Loucy (cell line): Measurements from ENCODE around the gene ARAP3.

ENCODE experiments used
- H2AFZ ChIP-seq: fragments of 200-600 bp; sonication (generic); 2 replicates; pipeline ENCODE4 v1.6.0; 2016; ENCODE audit warnings: antibody characterized with exemption, mild to moderate bottlenecking, low read length, moderate library complexity
- H3F3A ChIP-seq: fragments of 200-600 bp; 2 replicates; pipeline ENCODE4 v1.6.0; 2016; ENCODE audit warnings: antibody characterized with exemption, low read depth, mild to moderate bottlenecking
- H3K27me3 ChIP-seq: fragments of 200-600 bp; sonication (generic); 2 replicates; pipeline ENCODE4 v1.6.1; 2014; ENCODE audit warnings: low read length, mild to moderate bottlenecking; ENCODE audit not compliant: insufficient read depth, poor library complexity, severe bottlenecking
- H3K36me3 ChIP-seq: fragments of 200-600 bp; sonication (generic); 2 replicates; pipeline ENCODE4 v1.6.1; 2016; ENCODE audit warnings: low read length; ENCODE audit not compliant: insufficient read depth
- H3K4me1 ChIP-seq: fragments of 200-600 bp; sonication (generic); 2 replicates; pipeline ENCODE4 v1.5.1; 2014; ENCODE audit warnings: low read length, mild to moderate bottlenecking; ENCODE audit not compliant: insufficient read depth, poor library complexity, severe bottlenecking
- H3K4me2 ChIP-seq: fragments of 200-600 bp; sonication (generic); 2 replicates; pipeline ENCODE4 v1.6.0; 2014; ENCODE audit warnings: antibody characterized with exemption, low read length, low read depth, mild to moderate bottlenecking; ENCODE audit not compliant: poor library complexity, severe bottlenecking
- H3K4me3 ChIP-seq: fragments of 200-600 bp; sonication (generic); 2 replicates; pipeline ENCODE4 v1.5.1; 2014; ENCODE audit warnings: low read length, mild to moderate bottlenecking, mixed read lengths; ENCODE audit not compliant: poor library complexity, severe bottlenecking
- H3K79me2 ChIP-seq: fragments of 200-600 bp; sonication (generic); 2 replicates; pipeline ENCODE4 v1.6.1; 2014; ENCODE audit warnings: low read length; ENCODE audit not compliant: insufficient read depth
- H3K9ac ChIP-seq: fragments of 200-600 bp; sonication (generic); 2 replicates; pipeline ENCODE4 v1.6.0; 2014; ENCODE audit warnings: mild to moderate bottlenecking, low read depth, low read length, moderate library complexity; ENCODE audit not compliant: poor library complexity, severe bottlenecking
- H3K9me2 ChIP-seq: fragments of 200-600 bp; sonication (generic); replicated peaks from 2 replicates; pipeline ENCODE4 v1.6.1; 2016; ENCODE audit warnings: low read depth, low read length, mixed read lengths
- H3K9me3 ChIP-seq: fragments of 200-600 bp; sonication (generic); 2 replicates; pipeline ENCODE4 v1.6.1; 2014; ENCODE audit warnings: mild to moderate bottlenecking, antibody characterized with exemption, low read length, low read depth; ENCODE audit not compliant: insufficient read depth
- H4K20me1 ChIP-seq: fragments of 200-600 bp; sonication (generic); 2 replicates; pipeline ENCODE4 v1.6.0; 2014; ENCODE audit warnings: antibody characterized with exemption, low read length, mild to moderate bottlenecking; ENCODE audit not compliant: insufficient read depth, poor library complexity, severe bottlenecking
- EZH2phosphoT487 ChIP-seq: fragments of 200-600 bp; IDR thresholded peaks from 2 replicates; pipeline ENCODE4 v1.6.1; 2018; ENCODE audit warnings: antibody characterized with exemption, mild to moderate bottlenecking, moderate library complexity, borderline replicate concordance
- TF ChIP-seq, protein P1 (sequence below): fragments of 200-600 bp; sonication (generic); conservative IDR thresholded peaks from 2 replicates; pipeline ENCODE4 v1.5.1; 2014; ENCODE audit warnings: mild to moderate bottlenecking, antibody characterized with exemption, low read length

ARAP3 gene

GRCh38 chr5:141647242-141647641 lies 34.8 kb downstream of the ARAP3 start:
- no peak for TF ChIP-seq EZH2phosphoT487
- TF ChIP-seq, protein P1, sequence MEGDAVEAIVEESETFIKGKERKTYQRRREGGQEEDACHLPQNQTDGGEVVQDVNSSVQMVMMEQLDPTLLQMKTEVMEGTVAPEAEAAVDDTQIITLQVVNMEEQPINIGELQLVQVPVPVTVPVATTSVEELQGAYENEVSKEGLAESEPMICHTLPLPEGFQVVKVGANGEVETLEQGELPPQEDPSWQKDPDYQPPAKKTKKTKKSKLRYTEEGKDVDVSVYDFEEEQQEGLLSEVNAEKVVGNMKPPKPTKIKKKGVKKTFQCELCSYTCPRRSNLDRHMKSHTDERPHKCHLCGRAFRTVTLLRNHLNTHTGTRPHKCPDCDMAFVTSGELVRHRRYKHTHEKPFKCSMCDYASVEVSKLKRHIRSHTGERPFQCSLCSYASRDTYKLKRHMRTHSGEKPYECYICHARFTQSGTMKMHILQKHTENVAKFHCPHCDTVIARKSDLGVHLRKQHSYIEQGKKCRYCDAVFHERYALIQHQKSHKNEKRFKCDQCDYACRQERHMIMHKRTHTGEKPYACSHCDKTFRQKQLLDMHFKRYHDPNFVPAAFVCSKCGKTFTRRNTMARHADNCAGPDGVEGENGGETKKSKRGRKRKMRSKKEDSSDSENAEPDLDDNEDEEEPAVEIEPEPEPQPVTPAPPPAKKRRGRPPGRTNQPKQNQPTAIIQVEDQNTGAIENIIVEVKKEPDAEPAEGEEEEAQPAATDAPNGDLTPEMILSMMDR, result no peak
- no peaks in the 10 kb centered on the region for H3K27me3 ChIP-seq

DNA sequence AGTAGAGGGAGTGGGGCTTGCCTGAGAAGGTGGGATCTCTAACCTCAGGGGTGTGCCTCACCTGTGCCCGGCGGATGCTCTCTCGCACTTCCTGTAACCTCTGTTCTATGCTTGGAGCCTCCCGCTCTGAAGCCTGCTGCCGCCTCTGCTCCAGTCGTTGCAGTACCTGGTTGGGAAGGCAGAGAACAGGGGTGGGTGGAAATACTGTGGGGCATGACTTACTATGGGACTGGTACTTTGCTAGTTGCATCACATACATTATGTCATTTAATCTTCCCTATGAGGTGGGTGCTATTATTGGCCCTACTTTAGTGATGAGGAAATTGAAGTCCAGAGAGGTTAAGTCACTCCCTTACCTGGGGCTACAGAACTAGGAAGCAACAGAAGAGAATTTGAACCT lies 36.0 kb downstream of the ARAP3 start:
- Histone ChIP-seq H3K9ac (no peak overlapping the region), H3K9me2 (no peaks in the 10 kb centered on the region)

More at GRCh38 chr5:141647242-141647641, 34.8 kb downstream of the ARAP3 start:
- Histone ChIP-seq H3K4me1 (peaks cover 3% of the 10 kb centered on the region), H3K4me2 (no peak overlapping the region), H3K4me3 (no peak overlapping the region), H3F3A (no peaks in the 10 kb centered on the region), H3K9ac (no peak overlapping the region), H3K9me2 (no peaks in the 10 kb centered on the region), H3K79me2 (no peaks in the 10 kb centered on the region), H3K36me3 (no peaks in the 10 kb centered on the region), H2AFZ (no peak overlapping the region), H3K9me3 (no peaks in the 10 kb centered on the region), H4K20me1 (no peaks in the 10 kb centered on the region)

DNA sequence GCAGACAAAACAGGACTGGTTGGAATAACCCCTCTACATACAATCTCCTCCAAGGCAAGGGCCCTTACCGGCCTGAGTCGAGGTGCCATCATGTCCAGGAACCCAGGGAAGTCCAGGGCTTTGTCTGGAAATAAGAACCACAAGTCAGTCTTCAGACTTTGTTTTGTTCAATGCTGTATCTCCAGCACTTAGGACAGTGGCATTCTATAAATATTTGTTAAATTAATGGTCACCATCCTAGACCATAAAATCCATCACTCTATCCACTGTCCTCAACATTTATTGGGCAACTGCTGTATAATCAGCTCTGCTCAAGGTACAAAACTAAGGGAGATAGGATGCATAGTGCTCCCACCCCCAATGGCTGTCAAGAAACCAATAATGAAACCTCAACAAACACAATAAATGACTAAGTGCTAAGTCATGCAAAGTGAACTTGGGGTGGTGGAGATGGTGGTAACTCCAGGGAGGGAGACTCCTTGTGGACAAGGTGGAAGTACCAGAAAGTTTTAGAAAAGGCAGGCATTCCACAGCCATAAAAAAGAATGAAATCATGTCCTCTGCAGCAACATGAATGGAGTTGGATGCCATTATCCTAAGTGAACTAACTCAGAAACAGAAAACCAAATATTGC lies 40.3 kb downstream of the ARAP3 start:
- Histone ChIP-seq H3F3A (no peaks in the 10 kb centered on the region), H3K9me3 (no peaks in the 10 kb centered on the region), H3K9ac (no peak overlapping the region), H3K4me1 (peaks cover 9% of the 10 kb centered on the region), H2AFZ (no peak overlapping the region), H3K27me3 (no peaks in the 10 kb centered on the region), H3K36me3 (no peaks in the 10 kb centered on the region), H4K20me1 (no peaks in the 10 kb centered on the region), H3K4me3 (no peak overlapping the region), H3K9me2 (no peaks in the 10 kb centered on the region), H3K79me2 (no peaks in the 10 kb centered on the region), H3K4me2 (no peak overlapping the region)
- TF ChIP-seq, protein P1, result no peak

More for the DNA sequence above, 36.0 kb downstream of the ARAP3 start:
- H3K36me3 ChIP-seq, result no peaks in the 10 kb centered on the region
- no peaks in the 10 kb centered on the region for H3K27me3 ChIP-seq
- H3K4me2 ChIP-seq, result no peak overlapping the region
- no peaks in the 10 kb centered on the region for H3K4me1 ChIP-seq
- no peaks in the 10 kb centered on the region for H4K20me1 ChIP-seq
- H3K9me3 ChIP-seq, result no peaks in the 10 kb centered on the region
- no peaks in the 10 kb centered on the region for H3F3A ChIP-seq
- H3K4me3 ChIP-seq, result no peak overlapping the region
- TF ChIP-seq, protein P1, result no peak
- TF ChIP-seq EZH2phosphoT487, result no peak
- H2AFZ ChIP-seq, result no peak overlapping the region
- no peaks in the 10 kb centered on the region for H3K79me2 ChIP-seq
